Measurements from ENCODE around the gene PRRT1. TPM values are rescaled to one million over a fixed set of nuclear protein-coding genes. Genes with fewer than 3 reads are reported as not detected.

The PRRT1 gene
- total RNA-seq, 1 experiment from 2014 or later = 1.9 TPM

GRCh38 chr6:32123681-32124080 is 28.1 kb downstream of the PRRT1 start:
- Histone ChIP-seq H2BK12ac (ENCODE audit: insufficient read length, low read depth, low read length) (no peak overlapping the region), H4K20me1 (ENCODE audit: control insufficient read depth, insufficient read depth, insufficient read length) (no peaks in the 10 kb centered on the region), H3K9ac (ENCODE audit: extremely low read depth, insufficient read length, low read length) (no peak overlapping the region), H3K14ac (ENCODE audit: insufficient read depth, low read length) (no peak overlapping the region), H3K23ac (ENCODE audit: insufficient read length, low read depth, low read length) (no peak overlapping the region), H4K91ac (ENCODE audit: insufficient read length, low read depth, low read length) (no peak overlapping the region), H2BK15ac (ENCODE audit: low read depth, low read length) (no peak overlapping the region), H2AFZ (ENCODE audit: low read length) (no peak overlapping the region), H3K9me3 (ENCODE audit: control insufficient read depth, low read depth, low read length) (no peaks in the 10 kb centered on the region), H3K56ac (ENCODE audit: insufficient read length, low read depth, low read length) (no peak overlapping the region), H3K79me1 (ENCODE audit: insufficient read depth, low read depth, low read length, poor library complexity, severe bottlenecking) (no peaks in the 10 kb centered on the region), H3K4ac (ENCODE audit: low read depth, low read length) (no peak overlapping the region), H4K8ac (replicated peaks; ENCODE audit: insufficient read length, low read depth, low read length) (no peak overlapping the region), H3K79me2 (ENCODE audit: insufficient read depth, low read length) (no peaks in the 10 kb centered on the region), H2BK5ac (ENCODE audit: insufficient read length, low read length) (no peak overlapping the region), H3K27ac (ENCODE audit: insufficient read length, low read depth, low read length) (no peak overlapping the region), H3K27me3 (ENCODE audit: insufficient read depth, low read length) (no peaks in the 10 kb centered on the region), H3K4me1 (ENCODE audit: insufficient read depth, low read length) (no peaks in the 10 kb centered on the region), H3K23me2 (ENCODE audit: insufficient read length, low read depth, low read length, poor library complexity, severe bottlenecking) (peaks cover 3% of the 10 kb centered on the region), H2BK120ac (ENCODE audit: low read depth, low read length, poor library complexity, severe bottlenecking) (no peak overlapping the region), H4K5ac (ENCODE audit: insufficient read length, low read depth, low read length) (no peak overlapping the region), H3K4me2 (ENCODE audit: insufficient read depth, insufficient read length, low read length) (no peak overlapping the region), H3T11ph (ENCODE audit: low read length) (no peak overlapping the region), H2BK20ac (ENCODE audit: low read depth, low read length, poor library complexity, severe bottlenecking) (no peak overlapping the region), H3K18ac (ENCODE audit: insufficient read length, low read depth, low read length) (no peak overlapping the region), H2AK5ac (ENCODE audit: insufficient read length, low read length) (no peak overlapping the region)
- H3K27ac Mint-ChIP-seq = no peak overlapping the region
- no peaks in the 10 kb centered on the region for H3K9me3 Mint-ChIP-seq
- WGBS (ENCODE audit: extremely low coverage, insufficient read length, low lambda C conversion rate) = no CpG with 5 or more reads among the region's 4 CpGs
- no peak for TF ChIP-seq CTCF (conservative IDR thresholded peaks at IDR 0.05)
- peaks cover 14 to 15% of the 10 kb centered on the region in 2 experiments for H3K4me1 Mint-ChIP-seq
- no peaks in the 10 kb centered on the region for H3K27me3 Mint-ChIP-seq (ENCODE audit: low read depth)
- DNase-seq = no peak
- no peak overlapping the region for H3K4me3 Mint-ChIP-seq
- H3K36me3 Mint-ChIP-seq (ENCODE audit: insufficient read depth in 1 of 3, low read depth in 3 of 3) = peaks cover 20 to 60% (median 53%) of the 10 kb centered on the region in 3 experiments; a peak in 6 of 7 replicates

Measured in H9 (cell line).